GM21360 (cell line): ENCODE measurements around the gene GABRB1.
"Not testable (repeated sequence)": the region's sequence is repeated elsewhere in the genome, so short reads cannot be mapped to it uniquely, and the experiment has no call there.

Source experiments
- ATAC-seq: cut with Tn5 transposase; IDR thresholded peaks from one replicate; pipeline ENCODE4 v1.9.1; 2021; ENCODE audit warnings: mild to moderate bottlenecking, moderate library complexity; ENCODE audit not compliant: unreplicated experiment

The GABRB1 gene

DNA sequence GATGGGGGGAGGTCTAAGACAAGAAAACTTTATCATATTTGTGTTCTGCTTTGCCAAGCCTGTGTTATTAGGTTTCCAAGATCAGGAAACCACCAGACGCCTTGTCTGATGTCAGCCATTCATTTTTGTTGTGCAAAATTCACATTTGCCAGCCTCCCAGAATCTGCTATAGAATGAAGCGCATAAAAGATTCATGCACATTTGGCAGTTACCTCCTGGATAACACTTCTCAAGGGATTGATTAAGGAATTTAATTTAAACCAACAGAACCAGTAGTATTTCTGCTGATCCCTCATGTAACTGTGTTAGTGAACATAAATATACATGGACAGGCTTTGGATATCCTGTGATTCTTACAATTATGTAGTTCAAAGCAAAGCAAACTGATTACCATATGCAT lies 244.2 kb downstream of the GABRB1 start:
- no peak for ATAC-seq

DNA sequence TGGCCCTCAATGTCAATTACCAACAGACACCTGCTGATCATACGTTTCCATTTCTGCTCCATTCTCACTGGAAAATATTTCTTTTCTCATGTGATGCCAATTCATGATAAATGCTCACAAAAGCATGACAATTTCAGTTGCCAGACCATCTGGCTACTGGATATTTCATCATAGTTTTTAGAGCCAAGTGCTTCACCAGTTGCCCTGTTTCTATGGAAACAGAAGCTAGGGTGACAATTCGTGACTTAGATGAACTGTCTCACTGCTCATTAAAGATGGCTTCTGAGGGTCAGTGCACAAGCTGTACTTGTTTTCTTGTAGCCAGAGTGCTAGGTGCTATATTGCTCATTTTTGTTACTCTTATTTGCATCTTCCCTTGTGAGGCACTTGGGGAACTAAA lies 247.3 kb downstream of the GABRB1 start:
- ATAC-seq, result no peak

DNA sequence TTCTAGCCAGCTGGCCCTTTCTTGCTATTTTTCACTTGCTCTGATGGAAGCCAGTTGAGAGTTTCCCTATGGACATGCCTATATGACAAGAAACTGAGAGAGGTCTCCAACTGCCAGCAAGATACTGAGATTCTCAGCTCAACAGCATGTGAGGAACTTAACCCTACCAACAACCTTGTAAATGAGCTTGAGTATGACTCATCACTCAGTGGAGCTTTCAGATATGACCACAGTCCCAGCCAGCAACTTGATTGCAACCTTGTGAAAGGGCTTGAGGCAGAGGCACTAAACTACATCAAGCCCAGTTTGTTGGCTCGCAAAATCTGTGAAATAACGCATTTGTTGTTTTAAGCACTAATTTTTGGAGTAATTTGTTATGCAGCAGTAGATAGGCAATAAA lies 256.4 kb downstream of the GABRB1 start:
- peak; percentile 92 for ATAC-seq

DNA sequence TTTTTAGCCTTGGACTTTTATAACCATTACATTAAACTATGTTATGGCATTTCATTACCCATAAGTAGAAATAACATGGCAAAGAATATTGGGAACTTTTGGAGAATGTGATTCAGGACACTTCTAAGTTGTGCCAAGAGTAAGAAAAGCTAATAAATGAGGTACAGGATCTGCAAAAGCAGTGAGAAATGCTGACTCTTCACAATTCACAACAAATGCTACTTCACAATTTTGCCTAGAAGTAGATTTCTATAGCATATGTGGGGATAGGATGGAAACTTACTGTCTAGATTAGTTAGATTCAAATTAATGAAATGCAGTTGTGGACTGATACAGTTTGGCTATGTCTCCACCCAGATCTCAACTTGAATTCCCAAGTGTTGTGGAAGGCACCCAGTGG lies 258.4 kb downstream of the GABRB1 start:
- no peak for ATAC-seq

DNA sequence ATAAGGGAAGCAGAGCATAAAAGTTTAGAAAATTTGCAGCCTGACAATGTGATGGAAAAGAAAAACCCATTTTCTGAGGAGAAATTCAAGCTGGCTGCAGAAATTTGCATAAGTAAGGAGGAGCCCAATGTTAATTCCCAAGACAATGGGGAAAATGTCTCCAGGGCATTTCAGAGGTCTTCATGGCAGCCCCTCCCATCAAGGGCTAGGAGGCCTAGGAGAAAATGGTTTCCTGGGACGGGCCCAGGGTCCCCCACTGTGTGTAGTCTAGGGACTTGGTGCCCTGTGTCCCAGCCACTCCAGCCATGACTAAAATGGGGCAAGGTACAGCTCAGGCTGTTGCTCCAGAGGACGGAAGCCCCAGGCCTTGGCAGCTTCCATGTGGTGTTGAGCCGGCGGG lies 259.5 kb downstream of the GABRB1 start:
- ATAC-seq, result not testable (repeated sequence)

DNA sequence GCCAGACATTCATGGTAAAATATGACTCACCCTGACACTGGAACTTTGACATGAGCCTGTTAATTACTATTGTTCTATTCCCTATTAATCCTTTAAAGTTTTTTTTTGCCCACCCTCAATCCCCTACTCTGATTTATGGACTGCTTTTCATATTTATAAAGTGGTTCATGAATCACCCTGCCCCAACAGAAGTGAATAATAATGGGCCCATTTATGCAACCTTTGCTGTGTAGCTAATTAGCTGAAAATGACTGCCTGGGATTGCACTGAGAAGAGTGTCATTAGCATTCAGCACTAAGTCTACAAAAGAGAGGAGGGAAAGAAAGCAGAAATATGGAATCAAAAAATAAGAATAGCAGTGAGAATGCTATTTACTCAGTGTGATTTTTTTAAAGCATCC lies 277.8 kb downstream of the GABRB1 start:
- no peak for ATAC-seq

DNA sequence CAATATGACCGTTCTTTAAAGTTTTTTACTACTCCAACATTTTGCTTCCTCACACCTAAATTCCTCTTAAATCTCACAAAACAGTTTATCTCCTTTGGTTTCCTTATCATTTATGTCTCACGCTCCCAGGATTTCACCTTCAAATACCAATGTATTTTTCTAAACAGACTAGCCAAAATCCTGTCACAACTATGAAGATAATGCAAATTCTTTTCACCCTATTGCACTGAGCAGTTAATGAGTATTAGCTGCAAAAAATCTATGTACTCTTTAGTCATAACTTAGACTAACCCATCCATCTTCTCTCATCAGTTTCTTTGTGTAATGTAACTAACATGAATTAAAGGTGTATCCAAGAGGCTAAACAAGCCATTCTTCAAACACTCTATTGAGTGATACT lies 280.8 kb downstream of the GABRB1 start:
- ATAC-seq, result no peak

DNA sequence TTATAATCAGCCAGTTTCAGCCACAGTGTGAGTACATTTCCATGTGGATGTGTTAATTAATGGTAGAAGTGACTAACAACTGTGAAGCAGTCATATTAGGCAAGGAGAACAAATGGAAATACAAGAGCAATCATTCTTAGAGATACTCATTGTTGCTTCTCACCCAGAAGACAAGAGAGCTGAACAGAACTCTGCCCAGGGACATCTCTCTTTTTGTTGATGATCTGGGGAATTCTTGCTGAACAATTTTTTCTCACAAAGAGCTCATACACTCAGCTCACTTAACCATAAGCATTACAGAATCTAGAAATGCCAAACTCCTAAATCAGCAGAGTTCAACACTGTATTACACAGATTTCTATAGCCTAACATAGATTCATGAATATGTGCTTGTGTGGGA lies 282.0 kb downstream of the GABRB1 start:
- no peak for ATAC-seq

DNA sequence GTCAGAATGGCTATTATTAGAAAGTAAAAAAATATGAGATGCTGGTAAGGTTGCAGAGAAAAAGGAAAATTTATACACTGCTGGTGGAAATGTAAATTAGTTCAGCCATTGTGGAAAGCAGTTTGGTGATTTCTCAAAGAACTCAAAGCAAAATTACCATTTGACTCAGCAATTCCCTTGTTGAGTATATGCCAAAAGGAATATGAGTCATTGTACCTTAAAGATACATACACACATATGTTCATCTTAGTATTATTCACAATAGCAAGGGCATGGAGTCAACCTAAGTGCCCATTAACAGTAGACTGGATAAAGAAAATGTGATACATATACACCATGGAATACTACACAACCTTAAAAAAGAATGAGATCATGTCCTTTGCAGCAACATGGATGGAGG lies 284.0 kb downstream of the GABRB1 start:
- ATAC-seq, result peak; percentile 69

DNA sequence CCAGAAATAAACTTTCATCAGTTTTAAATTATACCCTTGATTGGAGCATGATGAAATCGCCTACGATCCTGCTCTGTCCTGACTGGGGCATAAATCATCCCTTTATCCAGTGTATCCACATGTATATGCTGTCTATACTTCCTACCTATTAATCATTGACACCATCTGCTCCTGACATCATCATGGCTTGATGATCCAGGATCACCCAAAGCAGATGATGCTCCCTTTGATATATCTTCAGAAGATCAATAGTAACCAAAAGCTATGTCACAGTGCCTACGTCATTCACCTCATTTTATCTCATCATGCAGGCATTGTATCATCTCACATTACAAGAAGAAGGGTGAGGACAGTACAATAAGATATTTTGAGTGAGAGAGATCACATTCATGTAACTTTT lies 294.7 kb downstream of the GABRB1 start:
- no peak for ATAC-seq

DNA sequence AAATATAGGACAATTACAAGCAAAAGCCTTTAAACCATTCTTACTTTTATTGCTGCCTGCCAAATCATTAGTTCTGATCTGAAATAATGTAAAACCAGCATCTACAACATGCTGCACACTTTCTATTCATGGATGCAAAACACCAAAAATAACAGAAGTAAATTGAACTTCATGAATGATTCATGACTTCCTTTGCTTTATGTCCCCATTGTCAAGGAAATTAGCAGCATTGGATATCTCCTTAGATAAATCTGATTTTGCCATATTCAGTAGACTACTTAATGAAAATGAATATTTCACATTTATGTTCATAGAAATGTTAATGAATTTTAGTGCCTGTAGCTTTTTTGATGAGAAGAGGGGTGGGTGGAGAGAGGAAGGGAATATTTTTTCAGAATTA lies 299.5 kb downstream of the GABRB1 start:
- ATAC-seq, result no peak

DNA sequence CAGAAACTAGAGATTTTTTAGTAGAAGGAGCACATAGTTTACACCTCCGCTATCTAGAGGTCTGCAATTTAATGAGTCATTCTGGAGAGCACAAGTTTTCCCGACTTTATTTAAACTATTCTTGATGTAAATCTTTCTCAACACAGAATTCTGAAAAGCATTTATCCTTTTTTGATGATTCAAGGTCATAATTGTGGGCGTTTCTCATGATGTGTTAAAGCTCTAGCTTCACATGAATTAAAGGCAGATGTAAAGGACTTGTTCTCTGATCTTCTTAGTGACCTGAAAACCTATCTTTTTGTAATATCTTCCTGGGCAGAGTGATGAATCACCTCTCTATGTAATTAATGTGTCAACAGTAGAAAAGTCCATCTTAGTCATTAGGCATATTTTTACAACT lies 303.3 kb downstream of the GABRB1 start:
- ATAC-seq, result no peak

DNA sequence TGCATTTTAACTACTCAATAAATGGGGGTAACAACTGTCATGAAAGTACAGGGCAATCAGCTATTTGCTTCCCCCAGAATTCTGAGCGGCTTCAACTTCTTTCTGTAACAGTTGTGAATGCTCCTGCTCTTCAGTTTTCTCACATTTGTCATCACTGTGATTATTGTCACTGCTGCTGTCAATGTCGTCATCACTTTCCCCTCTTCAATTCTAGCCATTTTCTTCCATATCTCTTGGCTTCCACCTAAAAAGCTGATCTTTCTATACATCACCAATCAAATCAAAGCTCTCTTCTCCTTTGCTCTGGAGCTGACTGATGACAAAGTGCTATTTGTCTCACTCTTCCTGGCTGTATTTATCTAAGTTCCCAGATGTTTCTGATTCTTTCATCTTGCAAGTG lies 306.5 kb downstream of the GABRB1 start:
- ATAC-seq, result no peak

DNA sequence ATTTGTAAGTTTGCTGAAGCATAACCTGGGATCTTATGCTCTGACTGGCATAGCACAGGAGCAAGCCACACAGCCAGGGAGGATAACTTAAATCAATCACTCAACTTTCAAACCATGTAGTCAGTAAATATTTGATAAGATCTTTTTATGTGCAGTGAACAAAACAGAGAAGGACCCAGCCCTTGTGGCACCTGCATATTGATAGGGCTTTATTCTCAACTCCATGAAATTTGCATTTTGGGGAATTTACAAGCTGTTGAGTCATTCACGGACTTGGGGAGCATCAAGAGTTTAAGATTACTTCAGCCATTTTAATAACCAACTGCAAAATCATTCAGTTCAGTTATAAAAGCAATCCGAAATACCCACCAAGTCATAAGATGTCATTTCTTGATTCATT lies 309.5 kb downstream of the GABRB1 start:
- ATAC-seq, result no peak

DNA sequence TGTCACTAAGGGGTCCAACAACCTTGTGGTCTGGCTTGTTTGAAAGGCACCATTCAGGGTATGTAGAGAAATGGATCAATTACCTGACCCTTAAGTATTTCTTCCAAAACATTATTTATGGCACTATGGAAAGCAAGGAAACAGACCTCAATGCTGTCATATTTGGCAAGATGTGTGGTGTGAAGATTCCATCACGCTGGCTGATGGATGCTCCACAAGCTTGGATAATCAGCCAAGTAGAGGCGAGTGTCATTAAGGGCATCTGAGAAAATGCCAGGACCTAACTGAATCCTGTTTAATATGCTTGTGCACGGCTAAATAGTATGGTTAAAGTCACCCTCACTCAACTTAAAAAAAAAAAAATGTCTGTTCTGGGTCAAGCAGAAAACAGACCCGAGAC lies 311.4 kb downstream of the GABRB1 start:
- no peak for ATAC-seq

DNA sequence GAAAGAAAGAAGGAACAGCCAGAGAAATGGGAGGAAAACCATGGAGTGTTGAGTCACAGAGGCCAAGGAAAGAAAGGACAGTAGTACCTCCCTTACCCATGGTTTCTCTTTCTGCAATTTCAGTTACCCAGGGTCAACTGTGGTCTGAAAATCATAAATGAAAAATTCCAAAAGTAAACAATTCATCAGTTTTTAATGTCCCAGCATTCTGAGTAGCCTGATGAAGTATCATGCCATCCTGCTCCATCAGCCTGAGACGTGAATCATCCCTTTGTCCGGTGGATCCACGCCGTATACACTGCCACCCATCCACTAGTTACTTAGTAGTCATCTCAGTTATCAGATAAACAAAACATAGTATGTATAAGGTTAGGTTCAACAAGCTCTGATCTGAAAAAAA lies 318.0 kb downstream of the GABRB1 start:
- ATAC-seq, result no peak

DNA sequence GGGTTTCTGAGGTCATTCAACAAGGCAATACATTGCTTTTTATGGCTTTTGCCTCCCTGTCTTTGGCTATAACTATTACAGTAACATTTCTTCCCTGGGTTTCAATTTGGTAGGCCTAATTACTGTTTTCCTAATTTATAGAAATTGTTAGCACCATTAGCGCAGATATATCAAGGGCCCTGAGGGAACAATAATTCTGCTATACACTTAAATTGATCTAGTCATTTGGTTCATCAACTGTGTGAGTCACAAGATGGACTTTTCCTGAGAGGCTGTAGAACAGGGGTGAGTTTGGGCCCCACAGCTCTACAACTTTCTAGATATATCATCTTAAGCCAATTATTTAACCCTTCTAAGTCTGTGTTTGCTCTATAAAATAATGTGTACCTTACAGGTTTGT lies 324.2 kb downstream of the GABRB1 start:
- no peak for ATAC-seq

DNA sequence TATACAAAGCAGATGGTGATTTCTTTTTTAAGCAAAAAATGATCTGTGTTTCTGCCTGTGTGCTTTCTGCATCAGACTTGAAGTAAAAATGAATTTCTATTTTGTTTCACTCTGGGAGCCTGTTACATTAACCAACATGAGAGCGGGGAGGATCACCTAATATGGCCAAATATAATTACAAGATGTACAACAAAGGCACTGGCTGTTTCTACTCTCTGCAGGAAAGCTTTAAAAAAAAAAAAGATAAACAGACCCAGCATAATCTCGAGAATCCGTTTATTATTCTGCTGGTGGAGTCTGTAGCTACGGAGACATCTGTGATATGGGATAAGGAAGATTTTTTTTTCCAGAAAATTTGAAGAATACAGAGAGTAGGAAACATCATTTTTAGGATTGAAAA lies 328.5 kb downstream of the GABRB1 start:
- ATAC-seq, result no peak

DNA sequence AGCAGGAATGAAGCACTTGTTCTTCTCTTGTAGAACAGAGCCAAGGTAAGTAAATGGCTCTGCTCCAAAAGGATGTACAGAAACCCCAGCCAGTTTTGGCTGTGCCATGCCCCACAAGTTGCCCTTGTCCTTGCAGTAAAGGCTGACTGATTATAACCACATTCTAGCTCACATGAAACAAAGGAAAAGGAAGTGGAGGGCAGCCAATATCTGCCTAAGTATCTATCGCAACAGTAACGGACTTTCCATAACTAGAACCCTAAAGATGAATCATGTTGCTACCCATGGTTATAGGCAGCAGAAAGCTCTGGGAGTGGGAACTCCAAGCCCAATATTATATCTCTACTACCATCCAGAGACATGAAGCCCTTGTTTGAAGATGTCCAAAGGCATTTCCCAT lies 336.4 kb downstream of the GABRB1 start:
- no peak for ATAC-seq

DNA sequence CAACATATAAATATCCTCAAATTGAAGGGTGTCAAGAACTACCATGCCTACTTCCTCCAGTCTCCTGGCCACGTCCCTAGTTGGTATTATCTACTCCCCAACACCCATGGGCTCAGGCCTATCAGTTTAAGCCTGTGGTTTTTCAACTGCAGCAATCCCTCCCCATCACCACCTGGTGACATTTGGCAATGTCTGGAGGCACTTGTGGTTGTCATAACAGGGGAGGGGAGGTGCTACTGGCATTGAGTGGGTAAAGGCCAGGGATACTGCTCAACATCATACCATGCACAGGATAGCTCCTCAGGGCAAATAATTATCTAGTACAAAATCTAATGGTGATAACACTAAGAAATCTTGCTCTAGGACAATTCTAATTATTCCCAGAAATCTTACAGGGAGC lies 336.8 kb downstream of the GABRB1 start:
- no peak for ATAC-seq

DNA sequence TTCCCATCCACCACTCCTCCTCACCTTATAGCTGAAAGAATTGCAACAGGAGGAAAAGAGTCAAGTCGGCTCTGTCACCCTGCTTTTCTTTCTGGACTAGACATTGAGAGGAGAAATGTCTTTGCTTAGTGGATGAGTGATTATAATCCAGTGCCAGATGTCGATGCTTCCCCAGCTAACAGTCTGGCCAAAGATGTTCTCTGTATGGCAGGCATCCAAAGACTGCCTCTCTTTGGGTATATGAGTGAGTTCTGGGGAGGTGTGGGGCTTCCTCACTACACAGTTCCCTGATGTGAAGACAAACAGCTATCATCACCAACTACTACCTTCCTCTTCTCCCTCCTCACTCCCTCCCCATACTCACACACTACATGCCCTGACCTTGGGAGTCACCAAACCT lies 341.2 kb downstream of the GABRB1 start:
- ATAC-seq, result no peak

DNA sequence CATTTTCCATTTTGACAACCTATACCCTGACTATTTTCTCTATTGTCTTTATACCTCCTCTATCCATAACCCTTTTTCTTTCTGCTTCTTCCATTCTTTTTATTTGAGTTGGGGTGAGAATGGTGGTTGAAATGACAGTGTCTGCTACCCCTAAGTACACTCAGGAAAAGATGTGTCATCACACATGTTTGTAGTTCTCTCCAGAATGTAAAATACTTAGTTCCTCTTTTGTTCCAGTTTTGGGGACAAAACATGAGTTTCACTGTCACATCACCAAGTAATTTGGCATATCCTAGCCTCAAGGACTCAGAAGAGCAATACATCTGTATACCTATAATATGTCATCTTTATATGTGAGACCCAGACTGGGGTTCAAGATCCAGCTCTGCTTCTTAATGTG lies 341.8 kb downstream of the GABRB1 start:
- peak; percentile 57 for ATAC-seq

DNA sequence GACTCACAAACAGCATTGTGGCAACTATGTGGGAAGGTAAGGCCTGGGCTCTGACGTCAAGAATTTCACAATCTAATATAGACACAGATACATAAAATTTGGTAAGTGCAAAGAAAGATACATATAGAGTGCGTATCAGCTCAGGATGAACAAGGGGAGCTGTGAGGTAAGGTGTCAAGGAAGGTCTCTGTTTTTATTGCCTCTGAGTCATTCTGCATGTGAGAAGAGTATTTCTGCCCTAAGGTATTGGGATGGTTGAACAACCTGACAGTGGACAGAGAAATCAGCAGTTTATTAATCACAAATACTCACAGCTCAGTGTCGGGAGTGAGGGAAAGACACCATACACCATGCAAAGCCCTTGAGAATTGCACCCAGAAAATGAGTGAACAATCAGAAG lies 342.3 kb downstream of the GABRB1 start:
- no peak for ATAC-seq

DNA sequence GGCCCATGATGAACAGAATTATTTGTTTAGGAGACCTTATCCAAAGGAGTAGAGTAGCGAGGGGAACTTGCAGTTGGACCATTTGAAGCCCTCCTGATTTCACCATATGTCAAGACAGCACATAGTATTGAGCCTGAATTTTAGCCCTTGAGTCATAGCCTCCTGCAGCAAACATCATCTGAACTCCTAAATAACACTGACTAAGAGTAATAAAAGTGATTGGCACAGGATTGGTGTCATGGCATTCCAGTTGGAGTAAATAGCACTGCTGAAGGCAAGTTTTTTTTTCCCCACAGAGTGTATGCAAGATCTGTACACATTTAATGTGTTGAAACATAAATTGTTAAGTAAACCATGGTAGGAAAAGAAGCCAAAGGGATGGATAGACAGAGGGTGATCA lies 343.1 kb downstream of the GABRB1 start:
- no peak for ATAC-seq
